HepG2 (cell line): Measurements from ENCODE around the gene ANXA6. TPM values are rescaled to one million over a fixed set of nuclear protein-coding genes. Genes with fewer than 3 reads are reported as not detected.
A peak's percentile ranks its signal among the peaks of the same experiment; 100 is the strongest.

Experiments
- BORCS8-MEF2B ChIP-seq: sonication (generic); formaldehyde crosslinking; IDR thresholded peaks from 2 replicates; pipeline ENCODE4 v1.8.0; 2022; ENCODE audit warnings: mild to moderate bottlenecking, missing genetic modification reagents
- EHMT2 ChIP-seq: fragments of 200-600 bp; sonication (generic); IDR thresholded peaks from 2 replicates; pipeline ENCODE4 v1.7.0; 2017; ENCODE audit warnings: antibody characterized with exemption, low read depth, low read length, borderline replicate concordance
- GATAD2A ChIP-seq: IDR thresholded peaks from 2 replicates; pipeline ENCODE4 v1.6.1; 2016
- MBD4 ChIP-seq: IDR thresholded peaks from 2 replicates; pipeline ENCODE4 v1.6.1; 2012; ENCODE audit warnings: low read length, inconsistent platforms, borderline replicate concordance
- MIER3 ChIP-seq: IDR thresholded peaks from 2 replicates; pipeline ENCODE4 v1.6.1; 2016; ENCODE audit warnings: missing compliant biosample characterization, borderline replicate concordance
- MXD4 ChIP-seq: IDR thresholded peaks from 2 replicates; pipeline ENCODE4 v1.6.1; 2016; ENCODE audit warnings: mild to moderate bottlenecking, missing biosample characterization, missing genetic modification reagents
- NR0B2 ChIP-seq: sonication (generic); formaldehyde crosslinking; IDR thresholded peaks from 2 replicates; pipeline ENCODE4 v1.4.0; 2020; ENCODE audit warnings: mild to moderate bottlenecking, missing genetic modification reagents
- PAF1 ChIP-seq: IDR thresholded peaks from 2 replicates; pipeline ENCODE4 v1.6.1; 2016; ENCODE audit warnings: missing genetic modification reagents, missing compliant biosample characterization
- PHF20 ChIP-seq: sonication (generic); formaldehyde crosslinking; IDR thresholded peaks from 2 replicates; pipeline ENCODE4 v1.5.0; 2020; ENCODE audit warnings: mild to moderate bottlenecking, missing genetic modification reagents
- POLR2AphosphoS2 ChIP-seq: IDR thresholded peaks from 2 replicates; pipeline ENCODE4 v1.6.1; 2011; ENCODE audit warnings: low read depth, low read length, improper control_type of control experiment
- RAD21 ChIP-seq: fragments of 450-650 bp; formaldehyde crosslinking; IDR thresholded peaks from 2 replicates; pipeline ENCODE4 v1.5.0; 2020; ENCODE audit warnings: mild to moderate bottlenecking
- SALL1 ChIP-seq: sonication (generic); formaldehyde crosslinking; IDR thresholded peaks from 2 replicates; pipeline ENCODE4 v1.8.0; 2022; ENCODE audit warnings: mild to moderate bottlenecking, missing genetic modification reagents
- SAP130 ChIP-seq: IDR thresholded peaks from 2 replicates; pipeline ENCODE4 v1.6.1; 2016; ENCODE audit warnings: low read depth
- SMC3 ChIP-seq: IDR thresholded peaks from 2 replicates; pipeline ENCODE4 v1.6.1; 2011; ENCODE audit warnings: low read length, improper control_type of control experiment
- XRCC5 ChIP-seq: fragments of 200-400 bp; formaldehyde crosslinking; optimal IDR thresholded peaks from 2 replicates; pipeline ENCODE3; 2017; ENCODE audit warnings: mild to moderate bottlenecking, low read length
- ZBTB43 ChIP-seq: sonication (generic); formaldehyde crosslinking; conservative IDR thresholded peaks from 2 replicates; pipeline ENCODE4 v1.4.0; 2020; ENCODE audit warnings: missing genetic modification reagents
- ZBTB8A ChIP-seq: sonication (generic); formaldehyde crosslinking; IDR thresholded peaks from 2 replicates; pipeline ENCODE4 v1.4.0; 2020; ENCODE audit warnings: mild to moderate bottlenecking, low read depth, missing genetic modification reagents, borderline replicate concordance
- ZNF263 ChIP-seq: sonication (generic); formaldehyde crosslinking; IDR thresholded peaks from 2 replicates; pipeline ENCODE4 v1.4.0; 2020; ENCODE audit warnings: missing genetic modification reagents
- ZNF546 ChIP-seq: sonication (generic); formaldehyde crosslinking; conservative IDR thresholded peaks from 2 replicates; pipeline ENCODE4 v1.8.1; 2023; ENCODE audit warnings: mild to moderate bottlenecking, missing genetic modification reagents
- ZNF75D ChIP-seq: sonication (generic); formaldehyde crosslinking; IDR thresholded peaks from 2 replicates; pipeline ENCODE4 v1.8.1; 2023; ENCODE audit warnings: missing genetic modification reagents, mild to moderate bottlenecking, borderline replicate concordance
- ZNF775 ChIP-seq: sonication (generic); formaldehyde crosslinking; IDR thresholded peaks from 2 replicates; pipeline ENCODE4 v1.4.0; 2020; ENCODE audit warnings: missing genetic modification reagents, mild to moderate bottlenecking, moderate library complexity, borderline replicate concordance
- polyA plus RNA-seq, 8 experiments: library from polyadenylated mRNA; depleted of rRNA in 3 of 8; stranded (reverse) in 7 of 8; unstranded in 1 of 8; fragments of >200 nt; fragmentation: Illumina TruSeq in 4 of 8; extraction: Trizol in 4 of 8; gene quantifications; 2 replicates each; pipeline versions ENCODE4 v1.2.1 to v1.2.3, GENCODE V29; 2011 to 2016; ENCODE audit warnings: low read depth in 4 of 8, missing spikeins in 1 of 8, mixed read lengths in 1 of 8; ENCODE audit not compliant: insufficient read depth in 1 of 8
- total RNA-seq, 5 experiments: library from RNA; depleted of rRNA; stranded (reverse); fragments of >200 nt; fragmentation: Illumina TruSeq; extraction: Trizol; gene quantifications; 2 replicates each; pipeline ENCODE4 v1.2.3, GENCODE V29; 2016; ENCODE audit warnings: low read depth in 1 of 5
- TF ChIP-seq, protein P1 (sequence below): sonication (generic); formaldehyde crosslinking; IDR thresholded peaks from 2 replicates; pipeline ENCODE4 v1.4.0; 2020; ENCODE audit warnings: missing genetic modification reagents
- TF ChIP-seq, protein P2 (sequence below): sonication (generic); formaldehyde crosslinking; IDR thresholded peaks from 2 replicates; pipeline ENCODE4 v1.5.0; 2020; ENCODE audit warnings: mild to moderate bottlenecking, missing genetic modification reagents, moderate library complexity
- TF ChIP-seq, protein P3 (sequence below): IDR thresholded peaks from 2 replicates; pipeline ENCODE4 v1.6.1; 2016; ENCODE audit warnings: mild to moderate bottlenecking

ANXA6 gene
- total and polyA plus RNA-seq, 2 of the 13 experiments (the other 11 are each of a cell fraction or from before 2014, with no cell fraction given), result 103 to 125 TPM

DNA sequence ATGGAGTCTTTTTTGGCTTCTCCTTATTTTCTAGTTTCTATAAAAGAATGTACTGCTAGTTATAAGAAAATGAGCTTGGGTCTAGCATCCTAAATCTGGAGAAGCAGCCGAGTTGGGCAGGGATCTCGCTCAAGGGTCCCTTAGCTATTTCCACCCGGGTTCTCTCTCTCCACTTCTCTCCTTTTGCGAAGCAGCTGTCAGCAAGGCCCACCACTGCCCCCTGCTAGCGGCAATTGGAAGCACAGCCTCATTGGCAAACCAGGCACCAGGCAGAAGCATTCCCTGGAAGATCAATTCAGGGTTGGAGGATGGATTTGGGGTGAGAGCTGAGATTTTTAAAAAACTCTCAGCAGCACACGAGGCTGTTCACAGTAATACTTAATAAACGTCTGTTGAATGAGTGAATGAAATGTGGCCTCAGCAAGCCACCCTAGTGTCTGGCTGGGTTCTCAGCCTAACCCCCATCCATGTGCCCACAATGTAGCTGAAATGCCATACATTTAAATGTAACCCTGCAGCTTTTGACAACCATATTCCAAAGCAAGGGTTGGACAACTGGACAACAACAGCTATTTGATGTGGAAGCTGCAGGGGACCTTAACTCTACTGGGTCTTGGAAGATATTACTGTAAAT, 42.2 kb downstream of the ANXA6 start (continued):
- no peak for TF ChIP-seq ZBTB8A (CRISPR knock-in tag)
- no peak for TF ChIP-seq ZNF546 (CRISPR knock-in tag)
- no peak for TF ChIP-seq ZNF75D (CRISPR knock-in tag)
- peak; percentile 47 for TF ChIP-seq SALL1
- TF ChIP-seq XRCC5, result peak; percentile 60
- peak; percentile 95 for TF ChIP-seq SMC3
- TF ChIP-seq BORCS8-MEF2B (CRISPR knock-in tag), result no peak
- TF ChIP-seq, protein P1, sequence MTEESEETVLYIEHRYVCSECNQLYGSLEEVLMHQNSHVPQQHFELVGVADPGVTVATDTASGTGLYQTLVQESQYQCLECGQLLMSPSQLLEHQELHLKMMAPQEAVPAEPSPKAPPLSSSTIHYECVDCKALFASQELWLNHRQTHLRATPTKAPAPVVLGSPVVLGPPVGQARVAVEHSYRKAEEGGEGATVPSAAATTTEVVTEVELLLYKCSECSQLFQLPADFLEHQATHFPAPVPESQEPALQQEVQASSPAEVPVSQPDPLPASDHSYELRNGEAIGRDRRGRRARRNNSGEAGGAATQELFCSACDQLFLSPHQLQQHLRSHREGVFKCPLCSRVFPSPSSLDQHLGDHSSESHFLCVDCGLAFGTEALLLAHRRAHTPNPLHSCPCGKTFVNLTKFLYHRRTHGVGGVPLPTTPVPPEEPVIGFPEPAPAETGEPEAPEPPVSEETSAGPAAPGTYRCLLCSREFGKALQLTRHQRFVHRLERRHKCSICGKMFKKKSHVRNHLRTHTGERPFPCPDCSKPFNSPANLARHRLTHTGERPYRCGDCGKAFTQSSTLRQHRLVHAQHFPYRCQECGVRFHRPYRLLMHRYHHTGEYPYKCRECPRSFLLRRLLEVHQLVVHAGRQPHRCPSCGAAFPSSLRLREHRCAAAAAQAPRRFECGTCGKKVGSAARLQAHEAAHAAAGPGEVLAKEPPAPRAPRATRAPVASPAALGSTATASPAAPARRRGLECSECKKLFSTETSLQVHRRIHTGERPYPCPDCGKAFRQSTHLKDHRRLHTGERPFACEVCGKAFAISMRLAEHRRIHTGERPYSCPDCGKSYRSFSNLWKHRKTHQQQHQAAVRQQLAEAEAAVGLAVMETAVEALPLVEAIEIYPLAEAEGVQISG (CRISPR knock-in tag), result 0 out of 2 replicates have a peak, but pooled peaks have one; percentile 24
- no peak for TF ChIP-seq MIER3
- TF ChIP-seq, protein P2, sequence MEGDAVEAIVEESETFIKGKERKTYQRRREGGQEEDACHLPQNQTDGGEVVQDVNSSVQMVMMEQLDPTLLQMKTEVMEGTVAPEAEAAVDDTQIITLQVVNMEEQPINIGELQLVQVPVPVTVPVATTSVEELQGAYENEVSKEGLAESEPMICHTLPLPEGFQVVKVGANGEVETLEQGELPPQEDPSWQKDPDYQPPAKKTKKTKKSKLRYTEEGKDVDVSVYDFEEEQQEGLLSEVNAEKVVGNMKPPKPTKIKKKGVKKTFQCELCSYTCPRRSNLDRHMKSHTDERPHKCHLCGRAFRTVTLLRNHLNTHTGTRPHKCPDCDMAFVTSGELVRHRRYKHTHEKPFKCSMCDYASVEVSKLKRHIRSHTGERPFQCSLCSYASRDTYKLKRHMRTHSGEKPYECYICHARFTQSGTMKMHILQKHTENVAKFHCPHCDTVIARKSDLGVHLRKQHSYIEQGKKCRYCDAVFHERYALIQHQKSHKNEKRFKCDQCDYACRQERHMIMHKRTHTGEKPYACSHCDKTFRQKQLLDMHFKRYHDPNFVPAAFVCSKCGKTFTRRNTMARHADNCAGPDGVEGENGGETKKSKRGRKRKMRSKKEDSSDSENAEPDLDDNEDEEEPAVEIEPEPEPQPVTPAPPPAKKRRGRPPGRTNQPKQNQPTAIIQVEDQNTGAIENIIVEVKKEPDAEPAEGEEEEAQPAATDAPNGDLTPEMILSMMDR, result peak; percentile 92
- TF ChIP-seq PHF20 (CRISPR knock-in tag), result no peak
- TF ChIP-seq ZNF775 (CRISPR knock-in tag), result peak; percentile 97
- TF ChIP-seq RAD21 (CRISPR knock-in tag), result peak; percentile 77
- no peak for TF ChIP-seq POLR2AphosphoS2
- no peak for TF ChIP-seq PAF1
- no peak for TF ChIP-seq ZNF263 (CRISPR knock-in tag)
- TF ChIP-seq MXD4, result no peak
- TF ChIP-seq, protein P3, sequence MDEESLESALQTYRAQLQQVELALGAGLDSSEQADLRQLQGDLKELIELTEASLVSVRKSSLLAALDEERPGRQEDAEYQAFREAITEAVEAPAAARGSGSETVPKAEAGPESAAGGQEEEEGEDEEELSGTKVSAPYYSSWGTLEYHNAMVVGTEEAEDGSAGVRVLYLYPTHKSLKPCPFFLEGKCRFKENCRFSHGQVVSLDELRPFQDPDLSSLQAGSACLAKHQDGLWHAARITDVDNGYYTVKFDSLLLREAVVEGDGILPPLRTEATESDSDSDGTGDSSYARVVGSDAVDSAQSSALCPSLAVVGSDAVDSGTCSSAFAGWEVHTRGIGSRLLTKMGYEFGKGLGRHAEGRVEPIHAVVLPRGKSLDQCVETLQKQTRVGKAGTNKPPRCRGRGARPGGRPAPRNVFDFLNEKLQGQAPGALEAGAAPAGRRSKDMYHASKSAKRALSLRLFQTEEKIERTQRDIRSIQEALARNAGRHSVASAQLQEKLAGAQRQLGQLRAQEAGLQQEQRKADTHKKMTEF (CRISPR knock-in tag), result peak; percentile 29; the same call in 1 of the 2 replicates
- no peak for TF ChIP-seq EHMT2
- TF ChIP-seq SAP130 (CRISPR knock-in tag), result 0 out of 2 replicates have a peak, but pooled peaks have one; percentile 20
- no peak for TF ChIP-seq NR0B2 (CRISPR knock-in tag)
- no peak for TF ChIP-seq ZBTB43 (CRISPR knock-in tag)
- TF ChIP-seq GATAD2A (CRISPR knock-in tag), result 0 out of 2 replicates have a peak, but pooled peaks have one; percentile 23
- no peak for TF ChIP-seq MBD4
